OCI-LY3 (cell line): ENCODE results near the gene MAP4.

Source experiments
- CTCF ChIP-seq: fragments of 200-600, 300-600 bp; sonication (generic); IDR thresholded peaks from 2 replicates; pipeline ENCODE4 v1.5.1; 2014; ENCODE audit warnings: antibody characterized with exemption, low read length, low read depth
- EZH2phosphoT487 ChIP-seq: fragments of 200-600 bp; shearing (Covaris generic); IDR thresholded peaks from 2 replicates; pipeline ENCODE4 v1.6.1; 2018; ENCODE audit warnings: antibody characterized with exemption, mixed run types, low read depth

- TF ChIP-seq CTCF (no peak), EZH2phosphoT487 (no peak)
Measured at GRCh38 chr3:47950453-47951169, 65.6 kb downstream of the MAP4 start.
